Activated naive CD8-positive, alpha-beta T cell treated with anti-CD3 and anti-CD28 coated beads, Interleukin-2, amount 10 ng/mL, durations not matched to agents 7 days and 5 days (primary cell): ENCODE measurements around the gene IKBKE. TPM values are rescaled to one million over a fixed set of nuclear protein-coding genes. Genes with fewer than 3 reads are reported as not detected.

Source experiments
- ATAC-seq: fragments of 150-1000 bp; cut with Tn5 transposase; one replicate; pipeline ENCODE4 v1.10.0; 2021; ENCODE audit warnings: low read depth, moderate library complexity
- POLR2A ChIA-PET: fragments of 350-600 bp; sonication (Branson Sonifier 250); formaldehyde crosslinking; loops from one replicate; lab custom pipeline; 2021; ENCODE audit warnings: antibody characterized with exemption; lab: Charles Lee
- DNase-seq: peaks from one replicate; pipeline ENCODE4 v3.0.0; 2021
- H3K27ac Mint-ChIP-seq: one replicate; pipeline ENCODE4 v1.8.0; 2022; ENCODE audit warnings: mild to moderate bottlenecking, mixed read lengths
- H3K27me3 Mint-ChIP-seq: one replicate; pipeline ENCODE4 v1.8.0; 2022; ENCODE audit warnings: mild to moderate bottlenecking, moderate library complexity, mixed read lengths
- H3K36me3 Mint-ChIP-seq: one replicate; pipeline ENCODE4 v1.8.0; 2021; ENCODE audit warnings: mild to moderate bottlenecking, mixed read lengths
- H3K4me1 Mint-ChIP-seq: one replicate; pipeline ENCODE4 v1.8.0; 2021; ENCODE audit warnings: mixed read lengths
- H3K4me3 Mint-ChIP-seq: one replicate; pipeline ENCODE4 v1.8.0; 2022; ENCODE audit warnings: mild to moderate bottlenecking, moderate library complexity, mixed read lengths
- H3K9me3 Mint-ChIP-seq: one replicate; pipeline ENCODE4 v1.8.0; 2021; ENCODE audit warnings: mixed read lengths
- total RNA-seq, 2 experiments: library from RNA; stranded (reverse); gene quantifications; one replicate each; pipeline ENCODE4 v1.2.3, GENCODE V29; 2021

The IKBKE gene
- total RNA-seq, 2 experiments from 2014 or later: 83.5 to 84.0 TPM

- no peak for ATAC-seq
- no peaks in the 10 kb centered on the region for H3K4me1 Mint-ChIP-seq
- no peak overlapping the region for H3K27ac Mint-ChIP-seq
- no peaks in the 10 kb centered on the region for H3K36me3 Mint-ChIP-seq
- no peak overlapping the region for H3K4me3 Mint-ChIP-seq
- H3K9me3 Mint-ChIP-seq: no peaks in the 10 kb centered on the region
- DNase-seq: no peak
- POLR2A ChIA-PET: no interaction called here
- H3K27me3 Mint-ChIP-seq: peaks cover 5% of the 10 kb centered on the region
Measured at GRCh38 chr1:206518743-206519142, 48.5 kb downstream of the IKBKE start.

- H3K9me3 Mint-ChIP-seq: no peaks in the 10 kb centered on the region
- ATAC-seq: no peak
- DNase-seq: no peak
- no peaks in the 10 kb centered on the region for H3K36me3 Mint-ChIP-seq
- H3K4me1 Mint-ChIP-seq: peaks cover 4% of the 10 kb centered on the region
- no peak overlapping the region for H3K4me3 Mint-ChIP-seq
- POLR2A ChIA-PET: interaction anchor here (0.5 to 0.7 kb wide), 2 partner anchors 26 to 35 kb away, joined by 4 to 7 read pairs; no protein-coding TSS in a partner anchor
- peak overlapping the region; percentile 18 for H3K27ac Mint-ChIP-seq
- H3K27me3 Mint-ChIP-seq: peaks cover 2% of the 10 kb centered on the region
Measured at GRCh38 chr1:206521127-206521526, 50.9 kb downstream of the IKBKE start.

- ATAC-seq (no peak), DNase-seq (no peak)
- no peaks in the 10 kb centered on the region for H3K36me3 Mint-ChIP-seq
- POLR2A ChIA-PET: interaction anchor here (0.9 kb wide), 1 partner anchor 23 kb away, joined by 3 read pairs; no protein-coding TSS in a partner anchor
- H3K27me3 Mint-ChIP-seq: no peaks in the 10 kb centered on the region
- no peak overlapping the region for H3K27ac Mint-ChIP-seq
- no peak overlapping the region for H3K4me3 Mint-ChIP-seq
- H3K4me1 Mint-ChIP-seq: peaks cover 4% of the 10 kb centered on the region
- H3K9me3 Mint-ChIP-seq: no peaks in the 10 kb centered on the region
Measured at GRCh38 chr1:206521694-206522402, 51.6 kb downstream of the IKBKE start.

- DNase-seq (no peak), ATAC-seq (peak; percentile 51)
- POLR2A ChIA-PET: no interaction called here
- Mint-ChIP-seq H3K36me3 (no peaks in the 10 kb centered on the region), H3K27ac (no peak overlapping the region), H3K9me3 (no peaks in the 10 kb centered on the region), H3K27me3 (no peaks in the 10 kb centered on the region), H3K4me3 (no peak overlapping the region), H3K4me1 (peaks cover 4% of the 10 kb centered on the region)
Measured at GRCh38 chr1:206524739-206525364, 54.6 kb downstream of the IKBKE start.

GRCh38 chr1:206526064-206526911, 56.0 kb downstream of the IKBKE start:
- Mint-ChIP-seq H3K27me3 (peaks cover 1% of the 10 kb centered on the region), H3K4me3 (no peak overlapping the region), H3K4me1 (peaks cover 4% of the 10 kb centered on the region), H3K9me3 (no peaks in the 10 kb centered on the region), H3K36me3 (no peaks in the 10 kb centered on the region), H3K27ac (no peak overlapping the region)
- no peak for ATAC-seq
- POLR2A ChIA-PET: interaction anchor here (1.6 kb wide), 1 partner anchor 19 kb away, joined by 4 read pairs; no protein-coding TSS in a partner anchor
- DNase-seq: no peak

GRCh38 chr1:206529425-206529824, 59.1 kb downstream of the IKBKE start:
- peaks cover 1% of the 10 kb centered on the region for H3K27me3 Mint-ChIP-seq
- H3K9me3 Mint-ChIP-seq: no peaks in the 10 kb centered on the region
- H3K36me3 Mint-ChIP-seq: no peaks in the 10 kb centered on the region
- ATAC-seq (no peak), DNase-seq (no peak)
- no peak overlapping the region for H3K27ac Mint-ChIP-seq
- POLR2A ChIA-PET: no interaction called here
- no peak overlapping the region for H3K4me3 Mint-ChIP-seq
- H3K4me1 Mint-ChIP-seq: peaks cover 4% of the 10 kb centered on the region

- no peak overlapping the region for H3K4me3 Mint-ChIP-seq
- POLR2A ChIA-PET: no interaction called here
- DNase-seq (no peak), ATAC-seq (no peak)
- H3K27ac Mint-ChIP-seq: no peak overlapping the region
- H3K4me1 Mint-ChIP-seq: no peaks in the 10 kb centered on the region
- peaks cover 1% of the 10 kb centered on the region for H3K27me3 Mint-ChIP-seq
- no peaks in the 10 kb centered on the region for H3K9me3 Mint-ChIP-seq
- no peaks in the 10 kb centered on the region for H3K36me3 Mint-ChIP-seq
Measured at GRCh38 chr1:206532368-206532767, 62.1 kb downstream of the IKBKE start.

GRCh38 chr1:206534552-206534951, 64.3 kb downstream of the IKBKE start:
- POLR2A ChIA-PET: interaction anchor here (1.5 to 1.6 kb wide), 2 partner anchors 34 to 78 kb away, joined by 3 to 4 read pairs; partner anchors contain the start of gene EIF2D
- no peak for ATAC-seq
- H3K27me3 Mint-ChIP-seq: peaks cover 1% of the 10 kb centered on the region

GRCh38 chr1:206535853-206536188, 65.5 kb downstream of the IKBKE start:
- Mint-ChIP-seq H3K36me3 (no peaks in the 10 kb centered on the region), H3K27me3 (no peaks in the 10 kb centered on the region), H3K9me3 (no peaks in the 10 kb centered on the region), H3K27ac (peak overlapping the region; percentile 19), H3K4me3 (no peak overlapping the region), H3K4me1 (peaks cover 7% of the 10 kb centered on the region)
- POLR2A ChIA-PET: interaction anchor here (1.5 kb wide), 1 partner anchor 33 kb away, joined by 4 read pairs; no protein-coding TSS in a partner anchor
- DNase-seq: no peak
- ATAC-seq: no peak

More at GRCh38 chr1:206534552-206534951, 64.3 kb downstream of the IKBKE start:
- no peaks in the 10 kb centered on the region for H3K4me1 Mint-ChIP-seq
- no peak for DNase-seq
- no peaks in the 10 kb centered on the region for H3K36me3 Mint-ChIP-seq
- H3K9me3 Mint-ChIP-seq: no peaks in the 10 kb centered on the region
- no peak overlapping the region for H3K4me3 Mint-ChIP-seq
- H3K27ac Mint-ChIP-seq: no peak overlapping the region

GRCh38 chr1:206537141-206537540, 66.9 kb downstream of the IKBKE start:
- POLR2A ChIA-PET: no interaction called here
- DNase-seq (no peak), ATAC-seq (no peak)
- Mint-ChIP-seq H3K4me1 (peaks cover 7% of the 10 kb centered on the region), H3K36me3 (no peaks in the 10 kb centered on the region), H3K9me3 (no peaks in the 10 kb centered on the region), H3K27ac (no peak overlapping the region), H3K4me3 (no peak overlapping the region), H3K27me3 (no peaks in the 10 kb centered on the region)

GRCh38 chr1:206538086-206538770, 68.0 kb downstream of the IKBKE start:
- no peak for DNase-seq
- H3K27ac Mint-ChIP-seq: no peak overlapping the region

GRCh38 chr1:206538901-206539640, 68.8 kb downstream of the IKBKE start:
- H3K27me3 Mint-ChIP-seq: no peaks in the 10 kb centered on the region
- H3K36me3 Mint-ChIP-seq: no peaks in the 10 kb centered on the region
- H3K27ac Mint-ChIP-seq: no peak overlapping the region
- H3K4me1 Mint-ChIP-seq: peaks cover 7% of the 10 kb centered on the region
- no peak for DNase-seq
- H3K9me3 Mint-ChIP-seq: no peaks in the 10 kb centered on the region
- no peak for ATAC-seq
- POLR2A ChIA-PET: no interaction called here
- no peak overlapping the region for H3K4me3 Mint-ChIP-seq

More at GRCh38 chr1:206538086-206538770, 68.0 kb downstream of the IKBKE start:
- ATAC-seq: peak; percentile 22
- Mint-ChIP-seq H3K27me3 (no peaks in the 10 kb centered on the region), H3K4me1 (peaks cover 7% of the 10 kb centered on the region), H3K4me3 (no peak overlapping the region), H3K9me3 (no peaks in the 10 kb centered on the region), H3K36me3 (no peaks in the 10 kb centered on the region)
- POLR2A ChIA-PET: no interaction called here
